ENCODE measurements around the gene SEMA3C.
"Not testable (repeated sequence)": the region's sequence is repeated elsewhere in the genome, so short reads cannot be mapped to it uniquely, and the experiment has no call there.

Gene SEMA3C

GRCh38 chr7:80918909-80919721 is at the start of gene SEMA3C:
Gene SEMA3C (minus strand): TSS chr7:80919051. CDS start chr7:80916781, 2,270 bp downstream.
- DNase-seq = peak; percentile 76

- no peak for DNase-seq
Observed at GRCh38 chr7:80968606-80969005, 49.8 kb upstream of the SEMA3C start.

GRCh38 chr7:80967917-80968297 is 49.1 kb upstream of the SEMA3C start:
- DNase-seq = no peak

DNA sequence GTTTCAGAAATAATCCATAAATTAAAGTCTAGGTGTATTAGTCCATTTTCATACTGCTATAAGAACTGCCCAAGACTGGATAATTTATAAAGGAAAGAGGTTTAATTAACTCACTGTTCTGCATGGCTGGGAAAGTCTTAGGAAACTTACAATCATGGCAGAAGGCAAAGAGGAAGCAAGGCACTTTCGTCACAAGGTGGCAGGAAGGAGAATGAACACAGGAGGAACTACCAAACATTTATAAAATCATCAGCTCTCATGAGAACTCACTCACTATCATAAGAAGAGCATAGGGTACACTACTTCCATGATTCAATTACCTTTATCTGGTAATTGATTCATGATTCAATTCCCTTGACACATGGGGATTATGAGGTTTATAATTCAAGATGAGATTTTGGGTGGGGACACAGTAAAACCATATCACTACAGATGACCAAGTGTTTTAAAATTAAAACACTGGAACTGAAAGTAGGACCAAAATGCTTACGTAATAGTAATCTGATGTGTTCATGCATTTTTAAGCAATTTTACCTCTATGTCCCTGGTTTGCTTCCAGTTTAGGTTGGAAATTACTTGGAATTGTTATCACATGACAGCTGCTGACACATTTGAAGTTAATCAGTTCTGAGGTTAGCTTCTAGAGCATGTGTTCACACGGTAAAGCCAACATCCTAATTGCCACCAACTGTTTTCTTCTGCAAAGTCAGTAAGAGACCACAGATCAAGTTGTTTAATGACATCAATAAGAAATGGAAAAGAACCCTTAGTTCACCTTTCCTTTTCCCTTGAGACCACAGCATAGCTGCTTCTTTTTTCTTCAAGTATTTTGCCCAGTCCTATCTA is 48.4 kb upstream of the SEMA3C start:
- no peak for DNase-seq

DNA sequence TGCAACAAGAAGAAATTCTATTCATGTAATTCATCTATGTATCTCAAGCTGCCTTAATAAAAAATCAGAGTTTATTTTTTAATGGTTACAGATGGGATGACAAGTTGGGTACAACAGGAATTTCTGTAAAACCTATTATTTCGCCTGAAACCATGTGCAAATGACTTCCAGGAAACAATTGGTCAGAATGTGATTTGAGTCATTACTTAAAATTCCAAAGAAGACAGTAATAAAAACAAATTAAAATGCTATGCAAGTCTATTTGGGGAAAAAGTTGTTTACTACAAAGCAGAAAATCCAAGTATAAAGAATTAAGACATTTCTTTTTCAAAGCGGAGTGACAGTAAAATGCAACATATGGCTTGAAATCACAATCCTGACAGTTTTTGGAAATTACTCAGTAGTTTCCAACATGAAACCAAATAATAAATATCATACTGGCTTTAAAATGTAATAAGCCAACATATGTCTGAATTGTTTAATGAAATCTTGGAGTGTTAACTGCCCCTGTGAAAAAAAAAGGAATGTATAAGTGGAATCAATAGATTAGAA is 41.5 kb upstream of the SEMA3C start:
- DNase-seq = no peak

DNA sequence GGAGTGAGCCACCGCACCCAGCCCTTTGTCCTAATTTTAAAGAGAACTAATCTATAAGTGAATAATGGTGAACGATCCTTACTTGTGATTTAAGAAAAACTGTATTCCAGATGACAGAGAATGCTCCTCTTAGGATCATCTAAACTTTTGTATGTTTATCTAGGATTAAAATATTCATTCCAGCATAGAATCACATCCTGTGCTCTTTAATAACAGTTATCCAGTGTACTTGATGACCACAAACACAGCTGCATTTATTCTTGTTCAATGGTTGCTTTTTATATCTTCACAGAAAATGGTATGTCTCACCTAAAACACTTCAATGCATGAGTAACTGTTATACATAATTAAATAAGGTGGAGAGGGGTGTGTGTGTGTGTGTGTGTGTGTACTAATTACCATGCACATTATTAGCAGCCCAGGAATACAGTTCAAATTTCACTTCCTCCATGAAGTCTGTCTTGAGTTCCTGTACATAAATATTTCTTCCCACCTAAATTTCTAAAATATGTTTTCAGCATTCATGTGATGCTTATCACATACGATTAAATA is 38.5 kb upstream of the SEMA3C start:
- DNase-seq = no peak

- DNase-seq = no peak
Observed at GRCh38 chr7:80954191-80954590, 35.3 kb upstream of the SEMA3C start.

DNA sequence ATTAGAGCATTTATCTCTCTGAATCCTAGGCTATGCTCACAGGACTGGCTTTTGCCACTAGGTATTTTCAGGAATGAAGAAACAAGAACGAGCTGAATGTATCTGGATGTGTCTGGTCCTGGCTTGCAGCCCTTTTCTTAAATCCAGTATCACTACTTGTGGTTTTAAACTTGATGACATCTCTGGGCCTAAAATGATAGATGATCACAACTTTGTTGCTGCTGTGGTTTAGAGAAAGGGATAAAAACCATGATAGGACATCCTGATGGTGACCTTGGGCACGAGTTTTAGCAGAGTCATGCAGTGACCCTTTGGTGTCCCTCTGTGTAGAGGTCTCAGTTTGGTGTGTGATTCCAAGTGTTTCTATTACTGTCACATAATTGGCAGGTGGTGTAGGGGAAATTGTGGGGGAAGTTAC is 31.7 kb upstream of the SEMA3C start:
- no peak for DNase-seq

- DNase-seq = no peak
Observed at GRCh38 chr7:80949449-80949848, 30.6 kb upstream of the SEMA3C start.

DNA sequence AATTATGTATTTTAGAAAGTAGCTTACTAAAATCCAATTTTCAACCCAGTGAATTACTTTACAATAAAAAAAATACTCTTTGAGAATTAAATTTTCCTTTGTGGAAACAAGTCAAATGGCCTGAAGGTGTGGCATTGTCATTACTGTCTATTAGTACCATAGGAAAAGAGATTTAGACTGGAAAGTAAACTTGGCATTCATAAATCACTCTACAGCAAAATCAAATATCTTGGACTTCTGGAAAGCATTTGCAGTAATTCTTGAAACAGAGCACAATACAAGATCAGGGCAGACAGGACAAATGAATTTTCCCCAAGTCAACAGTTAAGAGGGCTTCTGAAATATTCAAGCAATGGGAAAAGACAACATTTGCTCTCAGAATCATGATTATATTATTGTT is 28.0 kb upstream of the SEMA3C start:
- no peak for DNase-seq

DNA sequence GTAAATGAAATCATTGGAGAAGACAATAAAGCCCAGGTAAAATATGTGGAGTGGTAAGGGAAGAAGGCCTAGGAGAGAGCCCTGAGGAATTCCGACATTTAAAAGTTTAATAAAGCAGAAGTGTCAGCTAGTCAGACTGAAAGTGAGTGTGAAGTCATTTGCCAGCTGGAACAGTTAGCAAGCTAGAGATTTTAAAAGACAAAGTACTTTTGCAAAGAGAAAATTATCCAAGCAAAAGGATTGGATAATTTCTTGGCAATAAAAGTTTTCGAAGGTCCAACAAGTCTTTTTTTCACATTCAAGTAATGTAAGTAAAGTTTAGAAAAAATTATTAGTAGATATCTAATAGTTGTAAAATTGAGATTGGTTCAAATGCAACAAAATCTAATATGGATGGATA is 27.1 kb upstream of the SEMA3C start:
- no peak for DNase-seq

DNA sequence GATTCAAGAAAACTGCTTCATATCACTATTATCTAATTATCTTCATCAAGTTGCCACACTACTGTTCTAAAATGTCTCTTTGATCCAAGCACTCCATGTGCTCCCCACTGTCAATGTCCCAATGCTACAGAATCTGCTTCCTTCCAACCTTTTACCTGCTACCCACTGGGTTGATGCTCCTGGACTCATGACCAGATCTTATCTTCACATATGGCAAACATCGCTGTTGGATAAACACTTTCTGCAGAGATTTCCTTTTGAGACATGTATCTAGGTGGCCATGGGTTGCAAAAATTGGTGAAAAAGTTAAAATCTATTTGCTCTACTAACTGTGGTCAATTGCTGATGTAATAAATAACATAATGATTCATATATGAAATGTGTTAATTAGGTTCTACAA is 24.5 kb upstream of the SEMA3C start:
- DNase-seq = no peak

DNA sequence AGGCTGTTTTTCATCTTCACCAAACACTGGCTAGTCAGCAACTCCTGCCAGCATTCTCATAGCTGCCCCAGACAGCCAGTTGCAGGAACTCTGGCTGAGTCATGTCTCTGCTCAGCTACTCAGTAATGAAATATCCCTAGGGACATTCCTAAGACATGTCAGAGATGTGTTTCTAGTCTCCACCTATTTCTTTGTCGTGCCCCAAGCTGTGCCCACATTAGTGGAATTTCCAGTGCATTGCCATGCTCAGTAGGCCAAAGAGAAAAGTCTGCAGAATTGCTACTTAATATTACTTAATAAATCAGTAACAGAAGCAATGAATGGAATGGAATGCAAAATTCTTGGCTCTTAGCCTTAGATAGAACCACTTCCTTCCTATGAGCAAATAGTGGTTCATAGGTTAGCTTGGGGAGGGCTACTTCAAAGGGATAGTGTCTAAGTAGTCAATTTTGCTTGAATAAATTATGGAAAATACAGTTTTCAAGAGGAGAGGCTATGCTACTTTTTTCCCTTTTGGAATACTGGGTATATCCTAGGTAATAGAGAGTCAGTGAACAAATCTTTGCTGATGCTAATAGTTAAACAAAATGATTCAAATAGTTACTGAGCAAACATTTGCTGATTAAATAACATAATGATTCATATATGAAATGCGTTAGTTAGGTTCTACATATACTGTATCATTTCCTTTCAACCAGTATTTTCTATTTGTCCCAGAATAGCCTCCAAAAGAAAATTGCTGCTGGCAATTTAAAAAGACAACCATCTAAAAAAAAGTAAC is 23.6 kb upstream of the SEMA3C start:
- no peak for DNase-seq

GRCh38 chr7:80941208-80941758 is 22.4 kb upstream of the SEMA3C start:
- DNase-seq = no peak

- no peak for DNase-seq
Observed at GRCh38 chr7:80940539-80941207, 21.8 kb upstream of the SEMA3C start.

- no peak for DNase-seq
Observed at GRCh38 chr7:80937336-80937735, 18.5 kb upstream of the SEMA3C start.

DNA sequence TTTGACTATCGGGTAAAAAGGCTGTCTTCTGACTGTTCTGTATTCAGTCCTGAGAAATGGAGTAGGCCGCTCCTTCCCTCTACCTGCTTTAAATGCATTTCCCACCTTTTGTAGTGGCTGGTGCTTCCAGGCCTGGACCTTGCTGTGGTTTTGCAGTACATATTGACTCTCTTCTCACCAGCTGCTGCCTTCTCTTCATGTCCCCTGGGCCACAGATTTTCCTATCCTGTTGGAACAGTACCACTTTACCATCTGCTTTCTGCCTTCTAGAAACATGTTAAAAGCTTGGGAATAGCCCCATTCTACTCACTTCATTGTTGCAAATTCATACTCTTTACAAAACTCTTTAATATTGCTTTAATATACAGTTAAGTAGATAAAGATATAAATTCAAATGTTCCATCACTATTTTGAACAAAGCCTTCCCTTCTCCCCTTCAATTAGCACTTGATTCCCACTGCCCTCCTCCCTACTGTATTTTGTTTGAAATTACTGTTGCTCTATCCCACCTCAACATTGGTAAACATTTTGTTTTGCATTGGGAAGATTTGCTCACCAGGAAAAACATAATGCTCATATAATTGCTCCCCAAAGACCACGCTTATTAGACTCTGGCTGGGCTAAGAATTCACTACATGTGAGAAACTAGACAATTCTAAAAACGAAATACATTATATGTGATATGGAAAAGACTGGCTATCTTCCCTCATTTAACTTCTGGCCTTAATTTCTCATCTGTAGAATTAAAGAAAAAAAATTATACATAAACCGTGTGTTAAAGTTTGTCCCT is 17.3 kb upstream of the SEMA3C start:
- no peak for DNase-seq

DNA sequence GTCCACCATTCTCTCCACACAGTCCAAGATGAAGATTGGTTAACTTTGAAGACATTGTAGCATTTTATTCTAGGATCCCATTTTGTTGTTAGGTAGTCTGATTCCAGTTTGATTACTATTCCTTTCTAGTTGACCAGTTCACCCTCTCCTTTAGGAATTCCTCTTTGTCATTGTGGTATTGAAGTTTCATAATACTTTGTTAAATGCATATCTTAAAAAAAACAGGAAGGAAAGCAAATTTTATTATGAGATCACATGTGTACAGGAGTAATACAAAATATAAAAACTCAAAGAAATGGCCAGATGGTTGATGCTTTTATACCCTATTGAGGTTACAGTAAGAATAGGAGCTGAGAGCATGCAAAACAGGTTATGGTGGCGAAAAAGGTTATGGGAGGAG is 15.5 kb upstream of the SEMA3C start:
- DNase-seq = no peak

DNA sequence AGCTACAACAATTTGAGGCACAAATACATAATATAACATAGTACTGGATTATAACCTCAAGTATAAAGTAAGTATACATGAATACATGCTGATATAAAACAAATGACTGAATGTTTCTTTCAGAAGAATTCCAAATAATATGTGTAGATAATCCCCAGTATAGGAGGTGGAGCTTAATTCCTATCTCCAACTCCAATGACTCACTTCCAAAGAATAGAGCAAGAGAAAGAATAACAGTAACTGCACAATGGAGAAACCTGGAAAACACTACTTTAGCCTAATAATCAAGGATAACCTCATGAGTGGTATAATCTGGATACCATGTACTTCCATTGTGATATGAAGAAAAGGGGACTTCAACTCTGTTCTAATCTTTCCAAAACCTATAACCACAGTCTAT is 13.7 kb upstream of the SEMA3C start:
- DNase-seq = no peak

- no peak for DNase-seq
Observed at GRCh38 chr7:80929619-80930018, 10.8 kb upstream of the SEMA3C start.

DNA sequence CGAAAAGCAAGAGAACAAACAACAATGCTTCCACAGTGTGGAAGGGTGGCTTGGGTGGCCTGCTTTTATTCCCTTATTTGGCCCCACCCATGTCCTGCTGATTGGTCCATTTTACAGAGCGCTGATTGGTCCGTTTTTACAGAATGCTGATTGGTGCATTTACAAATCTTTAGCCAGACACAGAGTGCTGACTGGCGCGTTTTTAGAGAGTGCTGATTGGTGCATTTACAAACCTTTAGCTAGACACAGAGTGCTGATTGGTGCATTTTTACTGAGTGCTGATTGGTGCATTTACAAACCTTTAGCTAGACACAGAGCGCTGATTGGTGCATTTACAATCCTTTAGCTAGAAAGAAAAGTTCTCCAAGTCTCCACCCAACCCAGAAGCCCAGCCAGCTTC is 8.1 kb upstream of the SEMA3C start:
- DNase-seq = not testable (repeated sequence)
